HCT116 (cell line): Measurements from ENCODE around the gene RUFY2. TPM values are rescaled to one million over a fixed set of nuclear protein-coding genes. Genes with fewer than 3 reads are reported as not detected.

ENCODE experiments used
- ATAC-seq: fragments of 200-7000 bp; cut with Tn5 transposase; 2 replicates; pipeline ENCODE4 v1.9.1; 2020; ENCODE audit warnings: mild to moderate bottlenecking, moderate library complexity
- BruUV-seq: library from RNA; stranded (reverse); fragments of 400-500 nt; replicated peaks from 2 replicates; lab custom pipeline; 2021; lab: Mats Ljungman, UMichigan
- CTCF ChIA-PET: fragments of 300-600 bp; sonication (Branson Sonifier 250); formaldehyde crosslinking; loops from one replicate; lab custom pipeline; 2021; ENCODE audit warnings: antibody characterized with exemption; lab: Charles Lee
- POLR2A ChIA-PET: fragments of 300-600, 350-600 bp; sonication (Branson Sonifier 250); formaldehyde crosslinking; loops from one replicate; lab custom pipeline; 2021; ENCODE audit warnings: antibody characterized with exemption; lab: Charles Lee
- RAD21 ChIA-PET, 2 experiments: fragments of 300-600 bp; sonication (Branson Sonifier 250); formaldehyde crosslinking; loops; one replicate each; lab custom pipeline; 2023; ENCODE audit warnings: low total read pairs in 2 of 2; ENCODE audit not compliant: uncharacterized antibody in 2 of 2, unreplicated experiment in 2 of 2, low non-redundant PET in 1 of 2; lab: Charles Lee
- DNase-seq: peaks from one replicate; pipeline ENCODE4 v3.0.0-alpha.2; 2010; ENCODE audit warnings: low read depth, low spot score
- H2AFZ ChIP-seq: fragments of 200-600 bp; shearing (Covaris generic), sonication (generic); 2 replicates; pipeline ENCODE4 v1.6.1; 2017; ENCODE audit warnings: low read depth, mixed run types, mixed read lengths, antibody characterized with exemption, low read length; ENCODE audit not compliant: poor library complexity, severe bottlenecking
- H3K27ac ChIP-seq: 2 replicates; pipeline ENCODE4 v1.5.1; 2012; ENCODE audit warnings: low read depth, low read length
- H3K27me3 ChIP-seq: fragments of 200-600 bp; sonication (generic); 2 replicates; pipeline ENCODE4 v1.6.1; 2016; ENCODE audit warnings: mixed run types, low read length, mixed read lengths; ENCODE audit not compliant: insufficient read depth
- H3K36me3 ChIP-seq, 2 experiments: fragments of 200-500 bp in 1 of 2; fragments of 200-600 bp in 1 of 2; sonication (Bioruptor generic) in 1 of 2; sonication (generic) in 1 of 2; 2 replicates each; pipeline versions ENCODE4 v1.5.1 to v1.6.1; 2014 to 2016; ENCODE audit warnings: low read length in 2 of 2, inconsistent platforms in 1 of 2, mixed read lengths in 1 of 2, mixed run types in 1 of 2; ENCODE audit not compliant: insufficient read depth in 2 of 2, control insufficient read depth in 1 of 2
- H3K4me1 ChIP-seq, 2 experiments: fragments of 200-600 bp in 1 of 2; sonication (generic) in 1 of 2; 2 replicates each; pipeline versions ENCODE4 v1.5.1 to v1.6.1; 2012 to 2017; ENCODE audit warnings: low read length in 2 of 2, inconsistent platforms in 1 of 2, mild to moderate bottlenecking in 1 of 2, mixed read lengths in 1 of 2, mixed run types in 1 of 2, moderate library complexity in 1 of 2; ENCODE audit not compliant: insufficient read depth in 2 of 2, control insufficient read depth in 1 of 2
- H3K4me2 ChIP-seq: fragments of 200-600 bp; sonication (generic); 2 replicates; pipeline ENCODE4 v1.6.1; 2017; ENCODE audit warnings: mixed run types, low read length, mixed read lengths
- H3K4me3 ChIP-seq, 2 experiments: fragments of 200-600 bp in 1 of 2; sonication (generic) in 1 of 2; replicated peaks in 1 of 2; 2 replicates each; pipeline ENCODE4 v1.5.1; 2011 to 2016; ENCODE audit warnings: low read length in 2 of 2, control low read depth in 1 of 2, low read depth in 1 of 2, mild to moderate bottlenecking in 1 of 2, mixed read lengths in 1 of 2, mixed run types in 1 of 2
- H3K79me2 ChIP-seq: fragments of 200-600 bp; sonication (generic); 2 replicates; pipeline ENCODE4 v1.6.1; 2017; ENCODE audit warnings: mild to moderate bottlenecking, mixed run types, low read length, moderate library complexity, mixed read lengths; ENCODE audit not compliant: insufficient read depth
- H3K9ac ChIP-seq: fragments of 200-600 bp; sonication (generic); 2 replicates; pipeline ENCODE4 v1.6.1; 2016; ENCODE audit warnings: low read length, mixed read lengths
- H3K9me2 ChIP-seq: fragments of 200-600 bp; sonication (generic), shearing (Covaris generic); 2 replicates; pipeline ENCODE4 v1.6.1; 2017; ENCODE audit warnings: mixed run types, mild to moderate bottlenecking, moderate library complexity; ENCODE audit not compliant: insufficient read depth
- H3K9me3 ChIP-seq, 2 experiments: fragments of 200-500 bp in 1 of 2; fragments of 200-600 bp in 1 of 2; sonication (Bioruptor generic) in 1 of 2; sonication (generic) in 1 of 2; 2 replicates each; pipeline ENCODE4 v1.6.1; 2014 to 2017; ENCODE audit warnings: low read length in 2 of 2, mixed read lengths in 2 of 2, inconsistent platforms in 1 of 2, low read depth in 1 of 2, mild to moderate bottlenecking in 1 of 2, mixed run types in 1 of 2, moderate library complexity in 1 of 2; ENCODE audit not compliant: control insufficient read depth in 1 of 2, insufficient read depth in 1 of 2
- H4K20me1 ChIP-seq: fragments of 200-600 bp; sonication (generic), shearing (Covaris generic); 2 replicates; pipeline ENCODE4 v1.6.1; 2017; ENCODE audit warnings: mixed run types, mild to moderate bottlenecking, moderate library complexity; ENCODE audit not compliant: insufficient read depth
- CEBPB ChIP-seq: IDR thresholded peaks from 2 replicates; pipeline ENCODE4 v1.6.1; 2012; ENCODE audit warnings: low read depth
- CTCF ChIP-seq, 3 experiments: fragments of 200-600 bp in 1 of 3; sonication (generic) in 1 of 3; IDR thresholded peaks in 2 of 3; conservative IDR thresholded peaks in 1 of 3; 2 replicates each; pipeline ENCODE4 v1.5.1; 2012 to 2017; ENCODE audit warnings: low read depth in 2 of 3, low read length in 2 of 3, antibody characterized with exemption in 1 of 3, borderline replicate concordance in 1 of 3, control low read depth in 1 of 3, mild to moderate bottlenecking in 1 of 3, mixed read lengths in 1 of 3, mixed run types in 1 of 3, moderate library complexity in 1 of 3; ENCODE audit not compliant: insufficient read depth in 1 of 3
- ELF1 ChIP-seq: IDR thresholded peaks from 2 replicates; pipeline ENCODE4 v1.6.1; 2012; ENCODE audit warnings: low read depth, borderline replicate concordance
- EZH2 ChIP-seq: fragments of 200-600 bp; sonication (generic); IDR thresholded peaks from 2 replicates; pipeline ENCODE4 v1.6.1; 2017; ENCODE audit warnings: antibody characterized with exemption, mixed run types
- JUND ChIP-seq: IDR thresholded peaks from 2 replicates; pipeline ENCODE4 v1.6.1; 2012
- POLR2A ChIP-seq: IDR thresholded peaks from 2 replicates; pipeline ENCODE4 v1.7.0; 2011; ENCODE audit warnings: borderline replicate concordance; ENCODE audit not compliant: insufficient read depth, insufficient read length; ENCODE audit errors: extremely low read depth
- POLR2AphosphoS5 ChIP-seq: IDR thresholded peaks from 2 replicates; pipeline ENCODE4 v1.6.1; 2011; ENCODE audit warnings: mild to moderate bottlenecking, low read depth, low read length, moderate library complexity
- RAD21 ChIP-seq: IDR thresholded peaks from 2 replicates; pipeline ENCODE4 v1.6.1; 2012; ENCODE audit warnings: low read depth, mild to moderate bottlenecking
- SIN3A ChIP-seq: IDR thresholded peaks from 2 replicates; pipeline ENCODE4 v1.6.1; 2012; ENCODE audit warnings: low read depth
- TCF7L2 ChIP-seq: IDR thresholded peaks from 2 replicates; pipeline ENCODE4 v1.7.0; 2011; ENCODE audit warnings: borderline replicate concordance, inconsistent platforms; ENCODE audit not compliant: insufficient read depth, insufficient read length; ENCODE audit errors: extremely low read depth
- ZBTB33 ChIP-seq: IDR thresholded peaks from 2 replicates; pipeline ENCODE4 v1.6.1; 2011; ENCODE audit warnings: mild to moderate bottlenecking, low read length, moderate library complexity; ENCODE audit not compliant: insufficient replicate concordance; ENCODE audit errors: extremely low read depth
- ZFX ChIP-seq: fragments of 450-650 bp; IDR thresholded peaks from 2 replicates; pipeline ENCODE4 v1.6.1; 2017
- ZNF274 ChIP-seq: fragments of 200-500 bp; sonication (Bioruptor generic); IDR thresholded peaks from 2 replicates; pipeline ENCODE4 v1.6.1; 2014; ENCODE audit warnings: mild to moderate bottlenecking, low read depth, low read length, inconsistent platforms
- intact Hi-C: fragments of 100-400 bp; cut with micrococcal nuclease; formaldehyde crosslinking; loops from 2 replicates; pipeline ENCODE4 v1.10.0; 2022
- total RNA-seq: library from RNA; stranded (reverse); gene quantifications from one replicate; pipeline ENCODE4 v1.2.1, GENCODE V29; 2021; ENCODE audit not compliant: unreplicated experiment
- TF ChIP-seq, protein P1 (sequence below): IDR thresholded peaks from 2 replicates; pipeline ENCODE4 v1.6.1; 2012; ENCODE audit warnings: low read depth

RUFY2 gene
- total RNA-seq, 1 experiment from 2014 or later: 13.0 TPM

- TF ChIP-seq CTCF (IDR thresholded peaks at IDR 0.05 in 2 of 3, conservative IDR thresholded peaks at IDR 0.05 in 1 of 3; ENCODE audit: borderline replicate concordance in 1 of 3, insufficient read depth in 1 of 3, low read depth in 2 of 3, low read length in 2 of 3): no peak
- no peak for TF ChIP-seq ZBTB33
- no peak for TF ChIP-seq ZFX
- TF ChIP-seq ELF1: no peak
- no peak for TF ChIP-seq JUND
- TF ChIP-seq CEBPB: no peak
- no peak for TF ChIP-seq POLR2AphosphoS5
- TF ChIP-seq POLR2A: no peak
- no peak for TF ChIP-seq ZNF274
- no peak for TF ChIP-seq EZH2
Observed at GRCh38 chr10:68353537-68353936, 53.5 kb downstream of the RUFY2 start (continued).

GRCh38 chr10:68348265-68348741 is 58.8 kb downstream of the RUFY2 start:
- Histone ChIP-seq H3K9me3 (no peaks in the 10 kb centered on the region), H4K20me1 (peaks cover 3% of the 10 kb centered on the region; the same call in 1 of the 2 replicates), H2AFZ (no peak overlapping the region), H3K4me2 (no peak overlapping the region), H3K79me2 (peaks cover 9% of the 10 kb centered on the region; the same call in 1 of the 2 replicates), H3K27me3 (no peaks in the 10 kb centered on the region), H3K4me1 (no peaks in the 10 kb centered on the region), H3K36me3 (peaks cover 23 to 29% of the 10 kb centered on the region in 2 experiments), H3K9ac (no peak overlapping the region), H3K27ac (no peak overlapping the region), H3K9me2 (no peaks in the 10 kb centered on the region), H3K4me3 (no peak overlapping the region)
- POLR2A ChIA-PET: interaction anchor here (1.6 to 2.2 kb wide), 2 partner anchors 17 to 136 kb away, joined by 3 to 11 read pairs; partner anchors contain the start of gene HNRNPH3
- CTCF ChIA-PET: interaction anchor here (0.8 to 2.3 kb wide), 8 partner anchors 9 to 560 kb away, joined by 3 to 8 read pairs (median 4); partner anchors contain the start of gene RUFY2
- ATAC-seq (peak; percentile 76), DNase-seq (peak; percentile 28)
- intact Hi-C loops: no loop called here
- RAD21 ChIA-PET: no interaction called here
- BruUV-seq: no TSS peak
- TF ChIP-seq CEBPB (no peak), CTCF (IDR thresholded peaks at IDR 0.05 in 2 of 3, conservative IDR thresholded peaks at IDR 0.05 in 1 of 3; ENCODE audit: borderline replicate concordance in 1 of 3, insufficient read depth in 1 of 3, low read depth in 2 of 3, low read length in 2 of 3) (peak; percentile 28 to 82 (median 74); a peak in 5 of 6 replicates), TCF7L2 (no peak), RAD21 (peak; percentile 58), EZH2 (no peak), SIN3A (no peak)
- TF ChIP-seq, protein P1, sequence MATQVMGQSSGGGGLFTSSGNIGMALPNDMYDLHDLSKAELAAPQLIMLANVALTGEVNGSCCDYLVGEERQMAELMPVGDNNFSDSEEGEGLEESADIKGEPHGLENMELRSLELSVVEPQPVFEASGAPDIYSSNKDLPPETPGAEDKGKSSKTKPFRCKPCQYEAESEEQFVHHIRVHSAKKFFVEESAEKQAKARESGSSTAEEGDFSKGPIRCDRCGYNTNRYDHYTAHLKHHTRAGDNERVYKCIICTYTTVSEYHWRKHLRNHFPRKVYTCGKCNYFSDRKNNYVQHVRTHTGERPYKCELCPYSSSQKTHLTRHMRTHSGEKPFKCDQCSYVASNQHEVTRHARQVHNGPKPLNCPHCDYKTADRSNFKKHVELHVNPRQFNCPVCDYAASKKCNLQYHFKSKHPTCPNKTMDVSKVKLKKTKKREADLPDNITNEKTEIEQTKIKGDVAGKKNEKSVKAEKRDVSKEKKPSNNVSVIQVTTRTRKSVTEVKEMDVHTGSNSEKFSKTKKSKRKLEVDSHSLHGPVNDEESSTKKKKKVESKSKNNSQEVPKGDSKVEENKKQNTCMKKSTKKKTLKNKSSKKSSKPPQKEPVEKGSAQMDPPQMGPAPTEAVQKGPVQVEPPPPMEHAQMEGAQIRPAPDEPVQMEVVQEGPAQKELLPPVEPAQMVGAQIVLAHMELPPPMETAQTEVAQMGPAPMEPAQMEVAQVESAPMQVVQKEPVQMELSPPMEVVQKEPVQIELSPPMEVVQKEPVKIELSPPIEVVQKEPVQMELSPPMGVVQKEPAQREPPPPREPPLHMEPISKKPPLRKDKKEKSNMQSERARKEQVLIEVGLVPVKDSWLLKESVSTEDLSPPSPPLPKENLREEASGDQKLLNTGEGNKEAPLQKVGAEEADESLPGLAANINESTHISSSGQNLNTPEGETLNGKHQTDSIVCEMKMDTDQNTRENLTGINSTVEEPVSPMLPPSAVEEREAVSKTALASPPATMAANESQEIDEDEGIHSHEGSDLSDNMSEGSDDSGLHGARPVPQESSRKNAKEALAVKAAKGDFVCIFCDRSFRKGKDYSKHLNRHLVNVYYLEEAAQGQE: no peak
